ENCODE measurements around the gene LSM10. TPM values are rescaled to one million over a fixed set of nuclear protein-coding genes. Genes with fewer than 3 reads are reported as not detected.

LSM10 gene
- total and polyA plus RNA-seq, 9 of the 15 experiments (the other 6 are each of a cell fraction or from before 2014, with no cell fraction given): 13.2 to 146 (median 68.9) TPM

DNA sequence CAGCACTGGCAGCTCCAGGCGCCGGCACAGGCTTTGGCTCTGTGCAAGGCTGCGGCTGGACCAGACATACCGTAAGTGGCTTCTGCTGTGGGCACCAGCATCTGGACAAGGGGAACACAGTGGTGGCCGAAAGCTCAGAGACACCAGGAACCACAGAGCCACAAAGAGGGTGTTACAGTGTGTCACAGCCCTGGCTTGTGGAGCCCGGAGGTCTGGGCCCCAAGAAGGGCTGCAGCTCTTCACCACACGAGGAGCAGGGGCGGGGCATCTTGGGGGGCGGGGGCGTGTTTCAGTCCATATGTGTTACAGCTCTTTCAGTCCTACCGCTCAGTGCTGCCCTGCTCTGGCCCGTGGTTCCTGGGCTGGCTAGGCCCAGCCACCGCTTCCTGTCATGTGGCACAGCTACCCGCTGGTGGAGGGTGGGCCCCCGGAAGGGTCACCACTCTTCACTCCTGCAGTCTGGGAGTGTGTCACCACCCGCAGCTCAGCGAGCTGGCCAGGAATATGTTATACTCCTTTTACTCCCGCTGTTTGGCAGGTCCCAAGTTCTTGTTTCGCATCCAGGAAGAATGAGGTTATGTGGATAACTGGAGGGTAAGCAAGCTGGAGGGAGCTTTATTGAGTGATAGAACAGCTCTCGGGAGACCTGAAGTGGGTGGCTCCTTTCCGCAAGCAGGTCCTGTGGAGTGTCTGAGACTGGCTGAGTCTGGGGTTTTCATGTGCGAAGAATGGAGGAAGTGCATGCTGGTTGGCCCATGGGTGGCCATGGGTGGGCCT is 3.3 kb upstream of the LSM10 start (continued):
- TF ChIP-seq, protein P1, sequence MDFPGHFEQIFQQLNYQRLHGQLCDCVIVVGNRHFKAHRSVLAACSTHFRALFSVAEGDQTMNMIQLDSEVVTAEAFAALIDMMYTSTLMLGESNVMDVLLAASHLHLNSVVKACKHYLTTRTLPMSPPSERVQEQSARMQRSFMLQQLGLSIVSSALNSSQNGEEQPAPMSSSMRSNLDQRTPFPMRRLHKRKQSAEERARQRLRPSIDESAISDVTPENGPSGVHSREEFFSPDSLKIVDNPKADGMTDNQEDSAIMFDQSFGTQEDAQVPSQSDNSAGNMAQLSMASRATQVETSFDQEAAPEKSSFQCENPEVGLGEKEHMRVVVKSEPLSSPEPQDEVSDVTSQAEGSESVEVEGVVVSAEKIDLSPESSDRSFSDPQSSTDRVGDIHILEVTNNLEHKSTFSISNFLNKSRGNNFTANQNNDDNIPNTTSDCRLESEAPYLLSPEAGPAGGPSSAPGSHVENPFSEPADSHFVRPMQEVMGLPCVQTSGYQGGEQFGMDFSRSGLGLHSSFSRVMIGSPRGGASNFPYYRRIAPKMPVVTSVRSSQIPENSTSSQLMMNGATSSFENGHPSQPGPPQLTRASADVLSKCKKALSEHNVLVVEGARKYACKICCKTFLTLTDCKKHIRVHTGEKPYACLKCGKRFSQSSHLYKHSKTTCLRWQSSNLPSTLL (IDR thresholded peaks at IDR 0.05): no peak
- TF ChIP-seq YBX1 (IDR thresholded peaks at IDR 0.05): no peak
- TF ChIP-seq, protein P2, sequence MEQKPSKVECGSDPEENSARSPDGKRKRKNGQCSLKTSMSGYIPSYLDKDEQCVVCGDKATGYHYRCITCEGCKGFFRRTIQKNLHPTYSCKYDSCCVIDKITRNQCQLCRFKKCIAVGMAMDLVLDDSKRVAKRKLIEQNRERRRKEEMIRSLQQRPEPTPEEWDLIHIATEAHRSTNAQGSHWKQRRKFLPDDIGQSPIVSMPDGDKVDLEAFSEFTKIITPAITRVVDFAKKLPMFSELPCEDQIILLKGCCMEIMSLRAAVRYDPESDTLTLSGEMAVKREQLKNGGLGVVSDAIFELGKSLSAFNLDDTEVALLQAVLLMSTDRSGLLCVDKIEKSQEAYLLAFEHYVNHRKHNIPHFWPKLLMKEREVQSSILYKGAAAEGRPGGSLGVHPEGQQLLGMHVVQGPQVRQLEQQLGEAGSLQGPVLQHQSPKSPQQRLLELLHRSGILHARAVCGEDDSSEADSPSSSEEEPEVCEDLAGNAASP (IDR thresholded peaks at IDR 0.05): no peak
- TF ChIP-seq SAFB2 (IDR thresholded peaks at IDR 0.05; ENCODE audit: borderline replicate concordance, low read depth, low read length, severe bottlenecking): no peak
- TF ChIP-seq GATAD2B (IDR thresholded peaks at IDR 0.05; ENCODE audit: borderline replicate concordance): no peak
- peak; percentile 59; the same call in 1 of the 2 replicates for TF ChIP-seq TRIM28 (IDR thresholded peaks at IDR 0.05)
- TF ChIP-seq DPF2 (IDR thresholded peaks at IDR 0.05): peak; percentile 59; the same call in 1 of the 2 replicates
- TF ChIP-seq NELFE (IDR thresholded peaks at IDR 0.05; ENCODE audit: insufficient read depth, insufficient read length): no peak
- no peak for TF ChIP-seq FUS (optimal IDR thresholded peaks at IDR 0.05; ENCODE audit: low read depth, low read length)
- no peak for TF ChIP-seq ARID2 (IDR thresholded peaks at IDR 0.05)
- TF ChIP-seq, protein P3, sequence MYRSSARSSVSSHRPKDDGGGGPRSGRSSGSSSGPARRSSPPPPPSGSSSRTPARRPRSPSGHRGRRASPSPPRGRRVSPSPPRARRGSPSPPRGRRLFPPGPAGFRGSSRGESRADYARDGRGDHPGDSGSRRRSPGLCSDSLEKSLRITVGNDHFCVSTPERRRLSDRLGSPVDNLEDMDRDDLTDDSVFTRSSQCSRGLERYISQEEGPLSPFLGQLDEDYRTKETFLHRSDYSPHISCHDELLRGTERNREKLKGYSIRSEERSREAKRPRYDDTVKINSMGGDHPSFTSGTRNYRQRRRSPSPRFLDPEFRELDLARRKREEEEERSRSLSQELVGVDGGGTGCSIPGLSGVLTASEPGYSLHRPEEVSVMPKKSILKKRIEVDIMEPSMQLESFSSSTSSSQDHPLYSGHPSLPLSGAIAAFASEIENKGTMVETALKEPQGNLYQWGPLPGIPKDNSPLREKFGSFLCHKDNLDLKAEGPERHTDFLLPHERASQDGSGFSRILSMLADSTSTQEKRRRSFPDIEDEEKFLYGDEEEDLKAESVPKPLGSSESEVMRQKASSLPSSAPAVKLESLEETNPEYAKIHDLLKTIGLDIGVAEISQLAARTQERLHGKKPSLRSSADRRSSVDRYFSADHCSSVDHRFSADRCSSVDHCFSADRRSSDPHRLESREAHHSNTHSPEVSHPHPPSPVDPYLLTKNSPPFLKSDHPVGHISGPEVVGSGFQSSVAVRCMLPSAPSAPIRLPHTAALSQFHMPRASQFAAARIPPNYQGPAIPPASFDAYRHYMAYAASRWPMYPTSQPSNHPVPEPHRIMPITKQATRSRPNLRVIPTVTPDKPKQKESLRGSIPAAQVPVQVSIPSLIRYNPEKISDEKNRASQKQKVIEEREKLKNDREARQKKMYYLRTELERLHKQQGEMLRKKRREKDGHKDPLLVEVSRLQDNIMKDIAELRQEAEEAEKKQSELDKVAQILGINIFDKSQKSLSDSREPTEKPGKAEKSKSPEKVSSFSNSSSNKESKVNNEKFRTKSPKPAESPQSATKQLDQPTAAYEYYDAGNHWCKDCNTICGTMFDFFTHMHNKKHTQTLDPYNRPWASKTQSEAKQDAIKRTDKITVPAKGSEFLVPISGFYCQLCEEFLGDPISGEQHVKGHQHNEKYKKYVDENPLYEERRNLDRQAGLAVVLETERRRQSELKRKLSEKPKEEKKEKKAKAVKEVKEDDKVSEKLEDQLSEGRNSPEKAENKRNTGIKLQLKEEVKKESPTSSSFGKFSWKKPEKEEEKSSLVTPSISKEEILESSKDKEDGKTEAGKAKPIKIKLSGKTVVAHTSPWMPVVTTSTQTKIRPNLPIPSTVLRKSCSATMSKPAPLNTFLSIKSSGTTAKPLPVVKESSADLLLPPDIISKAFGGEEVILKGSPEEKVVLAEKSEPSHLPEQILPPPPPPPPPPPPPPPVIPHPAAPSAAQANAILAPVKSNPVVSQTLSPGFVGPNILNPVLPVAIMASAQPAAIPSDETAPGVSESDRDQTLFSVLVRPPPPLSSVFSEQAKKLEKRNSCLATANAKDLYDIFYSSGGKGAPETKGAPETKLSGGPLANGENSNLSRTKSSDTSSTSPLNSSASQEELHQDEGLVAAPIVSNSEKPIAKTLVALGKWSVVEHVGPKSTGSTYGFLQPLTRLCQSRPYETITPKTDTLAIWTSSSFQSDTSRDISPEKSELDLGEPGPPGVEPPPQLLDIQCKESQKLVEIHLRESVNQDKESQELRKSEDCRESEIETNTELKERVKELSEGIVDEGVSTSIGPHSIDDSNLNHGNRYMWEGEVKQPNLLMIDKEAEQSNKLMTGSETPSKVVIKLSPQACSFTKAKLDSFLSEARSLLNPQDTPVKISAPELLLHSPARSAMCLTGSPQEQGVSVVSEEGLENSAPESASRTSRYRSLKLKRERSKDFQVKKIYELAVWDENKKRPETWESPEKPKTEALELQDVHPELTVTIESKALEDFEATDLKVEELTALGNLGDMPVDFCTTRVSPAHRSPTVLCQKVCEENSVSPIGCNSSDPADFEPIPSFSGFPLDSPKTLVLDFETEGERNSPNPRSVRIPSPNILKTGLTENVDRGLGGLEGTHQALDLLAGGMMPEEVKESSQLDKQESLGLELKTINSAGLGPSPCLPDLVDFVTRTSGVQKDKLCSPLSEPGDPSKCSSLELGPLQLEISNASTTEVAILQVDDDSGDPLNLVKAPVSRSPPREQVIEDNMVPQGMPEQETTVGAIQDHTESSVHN (IDR thresholded peaks at IDR 0.05; ENCODE audit: borderline replicate concordance in 1 of 2, low read depth in 1 of 2): no peak
- TF ChIP-seq, protein P4, sequence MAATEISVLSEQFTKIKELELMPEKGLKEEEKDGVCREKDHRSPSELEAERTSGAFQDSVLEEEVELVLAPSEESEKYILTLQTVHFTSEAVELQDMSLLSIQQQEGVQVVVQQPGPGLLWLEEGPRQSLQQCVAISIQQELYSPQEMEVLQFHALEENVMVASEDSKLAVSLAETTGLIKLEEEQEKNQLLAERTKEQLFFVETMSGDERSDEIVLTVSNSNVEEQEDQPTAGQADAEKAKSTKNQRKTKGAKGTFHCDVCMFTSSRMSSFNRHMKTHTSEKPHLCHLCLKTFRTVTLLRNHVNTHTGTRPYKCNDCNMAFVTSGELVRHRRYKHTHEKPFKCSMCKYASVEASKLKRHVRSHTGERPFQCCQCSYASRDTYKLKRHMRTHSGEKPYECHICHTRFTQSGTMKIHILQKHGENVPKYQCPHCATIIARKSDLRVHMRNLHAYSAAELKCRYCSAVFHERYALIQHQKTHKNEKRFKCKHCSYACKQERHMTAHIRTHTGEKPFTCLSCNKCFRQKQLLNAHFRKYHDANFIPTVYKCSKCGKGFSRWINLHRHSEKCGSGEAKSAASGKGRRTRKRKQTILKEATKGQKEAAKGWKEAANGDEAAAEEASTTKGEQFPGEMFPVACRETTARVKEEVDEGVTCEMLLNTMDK (IDR thresholded peaks at IDR 0.05; ENCODE audit: borderline replicate concordance, insufficient read depth, low read depth, low read length, poor library complexity, severe bottlenecking): peak; percentile 2
- no peak for TF ChIP-seq RHOXF2B (CRISPR knock-in tag; conservative IDR thresholded peaks at IDR 0.05)

All from K562 (cell line).